Stimulated activated CD8-positive, alpha-beta memory T cell treated with anti-CD3 and anti-CD28 coated beads, Interleukin-7, amount 100 ng/mL, for 1 hour (primary cell): Measurements from ENCODE around the gene ENSA.
A peak's percentile ranks its signal among the peaks of the same experiment; 100 is the strongest.
"Not testable (repeated sequence)": the region's sequence is repeated elsewhere in the genome, so short reads cannot be mapped to it uniquely, and the experiment has no call there.

Source experiments
- DNase-seq, 2 donors: peaks; one replicate each; pipeline ENCODE4 v3.0.0-alpha.2; 2020; ENCODE audit warnings: low read depth in 2 of 2

Gene ENSA, protein sequence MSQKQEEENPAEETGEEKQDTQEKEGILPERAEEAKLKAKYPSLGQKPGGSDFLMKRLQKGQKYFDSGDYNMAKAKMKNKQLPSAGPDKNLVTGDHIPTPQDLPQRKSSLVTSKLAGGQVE

DNA sequence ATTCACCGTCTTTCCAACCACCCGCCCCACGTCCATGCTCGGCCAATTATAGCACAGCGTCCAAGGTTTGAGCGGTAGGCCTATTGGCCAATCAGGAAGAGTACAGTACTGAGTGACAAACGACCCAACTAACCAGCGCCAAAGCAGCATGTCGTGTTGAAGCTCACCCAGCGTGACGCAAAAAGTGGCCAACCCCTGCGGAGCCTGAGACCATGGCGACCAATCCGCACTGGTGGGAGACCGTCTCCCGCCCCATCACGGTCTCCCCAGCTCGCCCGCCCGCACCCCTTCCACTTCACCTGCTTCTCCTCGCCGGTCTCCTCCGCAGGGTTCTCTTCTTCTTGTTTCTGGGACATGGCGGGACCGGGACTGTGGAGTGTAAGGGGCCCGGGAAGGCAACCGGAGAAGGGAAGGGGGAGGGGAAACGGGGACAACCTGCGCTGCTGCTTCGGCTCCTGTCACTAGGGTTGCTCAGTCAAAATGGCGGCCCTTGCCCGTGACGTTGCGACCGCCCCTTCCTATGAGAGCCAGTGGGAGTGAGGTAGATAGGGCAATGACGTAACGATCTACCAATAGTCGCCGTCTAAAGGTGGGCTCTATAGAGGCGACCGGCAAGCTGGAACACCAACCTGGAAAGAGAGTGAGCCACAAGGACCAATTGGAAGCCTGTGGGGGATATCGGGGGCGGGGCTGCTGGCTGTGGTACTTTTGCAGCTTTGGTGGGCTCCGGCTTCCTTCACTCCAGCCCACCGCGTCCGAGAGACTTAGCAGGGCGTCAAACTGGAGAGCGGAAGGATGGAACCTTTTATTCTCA is at the start of gene ENSA:
Gene ENSA, minus strand, starts transcription at position 498 of the 814 bp plus-strand sequence. Its CDS starts 142 bp downstream, at position 356.
- peak; percentile 84 to 86 for DNase-seq

DNA sequence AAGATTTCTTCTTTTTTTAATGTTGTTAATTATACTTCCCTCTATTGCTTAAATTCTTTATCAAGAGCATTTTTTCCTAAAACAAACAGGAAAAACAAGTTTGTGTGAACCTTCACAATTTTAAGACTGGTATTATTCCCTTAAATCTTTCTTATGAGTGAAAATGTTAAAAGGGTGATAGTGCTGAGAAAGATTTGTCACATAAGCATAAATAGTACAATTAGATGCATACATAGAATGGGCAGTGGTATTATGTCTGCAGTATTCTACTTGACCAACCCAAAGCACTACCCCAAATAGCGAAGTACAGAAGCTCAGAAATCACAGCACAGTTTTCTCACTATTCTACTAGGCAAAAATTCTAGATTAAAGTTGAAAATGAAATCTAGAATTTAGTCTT is 49.6 kb upstream of the ENSA start:
- no peak for DNase-seq

DNA sequence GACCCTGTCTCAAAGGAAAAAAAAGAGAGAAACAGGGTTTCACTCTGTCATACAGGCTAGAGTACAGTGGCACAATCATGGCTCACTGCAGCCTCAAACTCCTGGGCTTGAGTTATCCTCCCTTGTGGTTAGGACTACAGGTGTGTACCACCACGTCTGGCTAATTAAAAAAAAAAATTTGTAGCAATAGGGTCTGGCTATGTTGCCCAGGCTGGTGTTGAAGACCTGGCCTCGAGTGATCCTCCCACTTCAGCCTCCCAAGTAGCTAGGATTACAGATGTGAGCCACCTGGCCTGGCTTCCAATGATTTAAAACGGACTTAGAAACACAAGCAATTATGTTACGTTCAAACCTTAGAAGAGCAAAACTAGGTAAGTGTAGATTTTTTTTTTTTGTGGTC is 45.5 kb upstream of the ENSA start:
- DNase-seq, result no peak

DNA sequence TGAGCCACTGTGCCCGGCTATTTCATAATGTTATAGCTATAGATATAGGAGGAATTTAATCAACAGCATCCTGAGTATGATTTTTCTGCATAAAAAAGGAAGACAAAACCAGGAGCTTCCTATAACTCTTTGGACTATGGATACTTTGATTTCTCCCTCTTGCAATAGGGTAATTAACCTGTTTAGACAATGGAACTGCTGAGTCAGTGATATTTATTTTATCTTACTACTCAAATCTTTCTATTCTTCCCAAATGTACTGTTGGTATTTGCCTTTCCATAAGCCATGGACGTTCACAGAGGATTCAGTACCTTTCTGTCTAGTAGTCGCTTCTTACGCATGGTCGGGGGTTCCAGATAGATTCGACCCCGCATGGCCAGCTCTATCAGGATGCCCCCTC is 33.9 kb upstream of the ENSA start:
- no peak for DNase-seq

DNA sequence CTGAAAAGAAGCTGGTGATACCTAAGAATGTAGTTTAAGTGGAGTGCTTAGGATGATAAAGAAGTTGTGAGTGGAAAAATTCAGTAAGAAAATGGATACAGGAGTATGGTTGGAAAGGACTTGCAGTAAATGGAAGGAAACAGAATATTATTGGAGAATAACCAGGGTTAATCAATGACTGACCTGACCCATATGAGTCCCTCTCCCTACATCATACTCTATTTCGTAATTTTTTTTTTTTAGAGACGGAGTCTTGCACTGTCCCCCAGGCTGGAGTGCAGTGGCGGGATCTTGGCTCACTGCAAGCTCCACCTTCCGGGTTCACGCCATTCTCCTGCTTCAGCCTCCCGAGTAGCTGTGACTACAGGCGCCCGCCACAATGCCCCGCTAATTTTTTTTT is 33.4 kb upstream of the ENSA start:
- DNase-seq, result no peak

DNA sequence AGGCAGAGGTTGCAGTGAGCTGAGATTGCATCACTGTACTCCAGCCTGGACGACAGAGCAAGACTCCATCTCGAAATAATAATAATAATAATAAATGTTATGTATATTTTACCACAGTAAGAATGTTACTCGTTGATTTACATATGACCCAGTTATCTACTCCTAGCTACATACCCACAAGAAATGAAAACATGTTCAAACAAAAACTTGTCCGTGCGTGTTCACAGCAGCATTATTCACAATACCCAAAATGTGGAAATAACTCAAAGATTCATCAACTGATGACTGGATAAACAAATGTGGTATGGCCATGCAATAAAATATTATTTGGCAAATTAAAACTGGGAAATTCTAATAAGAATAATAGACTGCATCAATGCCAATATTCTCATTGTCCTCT is 31.7 kb upstream of the ENSA start:
- no peak for DNase-seq

DNA sequence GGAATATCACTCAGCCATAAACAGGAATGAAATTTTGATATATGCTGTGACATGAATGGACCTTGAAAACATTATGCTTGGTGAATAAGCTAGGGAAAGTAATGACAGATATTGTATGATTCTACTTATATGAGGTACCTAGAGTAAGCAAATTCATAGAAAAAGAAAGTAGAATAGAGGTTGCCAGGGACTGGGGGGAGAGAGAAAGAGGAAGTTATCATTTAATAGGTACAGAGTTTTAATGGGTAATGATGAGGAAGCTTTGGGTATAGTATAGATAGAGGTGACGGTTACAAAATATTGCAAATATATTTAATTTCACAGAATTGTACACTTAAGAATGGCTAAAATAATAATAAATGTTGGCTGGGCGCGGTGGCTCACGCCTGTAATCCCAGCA is 31.2 kb upstream of the ENSA start:
- DNase-seq, result no peak

DNA sequence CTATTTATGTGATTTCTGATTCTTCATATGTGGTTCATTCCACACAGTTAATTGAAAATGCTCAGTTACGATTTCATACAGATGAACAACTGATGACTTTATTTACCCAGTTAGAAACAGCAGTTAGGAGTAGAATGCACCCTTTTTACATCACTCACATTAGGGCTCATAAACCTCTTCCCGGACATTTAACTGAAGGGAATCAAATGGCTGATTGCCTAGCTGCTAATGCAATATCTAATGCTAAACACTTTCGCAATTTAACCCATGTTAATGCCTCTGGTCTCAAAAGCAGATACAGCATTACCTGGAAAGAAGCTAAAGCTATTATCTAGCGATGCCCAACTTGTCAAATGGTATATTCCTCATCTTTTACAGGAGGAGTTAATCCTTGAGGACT is 27.7 kb upstream of the ENSA start:
- DNase-seq, result not testable (repeated sequence)

DNA sequence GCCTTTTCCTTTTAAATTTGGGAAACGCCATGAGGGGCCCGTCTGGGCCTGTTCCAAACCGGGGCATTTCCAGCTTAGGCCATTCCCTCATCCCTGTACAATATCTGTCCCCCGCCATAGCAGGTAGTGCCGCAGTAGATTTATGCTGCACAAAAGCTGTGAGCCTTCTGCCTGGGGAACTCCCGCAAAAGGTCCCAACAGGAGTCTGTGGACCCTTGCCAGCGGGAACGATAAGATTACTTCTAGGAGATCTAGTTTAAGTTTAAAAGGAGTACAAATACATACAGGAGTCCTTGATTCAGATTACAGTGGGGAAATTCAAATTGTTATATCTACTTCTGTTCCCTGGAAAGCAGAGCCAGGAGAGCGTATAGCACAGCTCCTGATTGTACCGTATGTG is 25.2 kb upstream of the ENSA start:
- not testable (repeated sequence) for DNase-seq

DNA sequence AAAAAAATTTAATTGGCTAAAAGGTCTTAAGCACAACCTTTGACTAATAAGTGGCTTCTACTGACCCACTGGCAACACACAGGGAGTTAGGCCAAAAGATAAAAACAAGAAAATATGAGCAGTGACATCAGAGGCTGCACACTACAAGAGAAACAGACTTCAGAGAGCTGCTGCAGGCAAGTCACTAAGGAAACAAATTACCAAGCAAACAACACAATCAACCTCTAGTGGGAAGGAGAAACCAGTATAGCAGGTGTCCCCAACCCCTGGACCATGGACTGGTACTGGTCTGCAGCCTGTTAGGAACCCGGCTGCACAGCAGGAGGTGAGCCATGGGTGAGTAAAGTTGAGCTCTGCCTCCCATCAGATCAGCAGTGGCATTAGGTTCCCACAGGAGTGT is 20.8 kb upstream of the ENSA start:
- no peak for DNase-seq

DNA sequence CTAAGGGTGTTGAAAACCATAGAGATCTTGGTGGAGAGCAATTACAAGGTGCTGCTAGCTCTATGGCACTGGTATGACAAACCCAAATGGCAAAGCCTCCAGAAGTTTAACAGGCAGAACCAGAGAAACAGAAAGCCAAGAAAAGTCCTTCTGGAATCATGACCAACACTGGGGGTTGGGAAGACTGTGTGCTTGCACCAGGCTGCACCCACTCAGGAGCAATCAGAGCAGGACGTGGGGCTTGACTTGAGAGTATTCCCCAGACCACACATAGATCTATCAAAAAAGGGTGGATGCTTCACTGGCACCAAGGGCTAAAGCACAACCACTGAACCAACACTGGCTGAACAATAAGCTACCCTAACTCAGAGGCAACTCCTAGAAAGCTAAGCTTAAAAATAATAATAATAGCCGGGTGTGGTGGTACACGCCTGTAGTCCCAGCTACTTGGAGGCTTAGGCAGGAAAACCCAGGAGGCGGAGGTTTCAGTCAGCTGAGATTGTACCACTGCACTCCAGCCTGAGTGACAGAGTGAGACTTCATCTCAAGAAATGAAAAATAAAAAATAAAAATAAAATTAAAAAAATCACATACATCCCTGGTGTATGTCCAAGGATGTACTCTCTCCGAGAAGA is 20.1 kb upstream of the ENSA start:
- no peak for DNase-seq

DNA sequence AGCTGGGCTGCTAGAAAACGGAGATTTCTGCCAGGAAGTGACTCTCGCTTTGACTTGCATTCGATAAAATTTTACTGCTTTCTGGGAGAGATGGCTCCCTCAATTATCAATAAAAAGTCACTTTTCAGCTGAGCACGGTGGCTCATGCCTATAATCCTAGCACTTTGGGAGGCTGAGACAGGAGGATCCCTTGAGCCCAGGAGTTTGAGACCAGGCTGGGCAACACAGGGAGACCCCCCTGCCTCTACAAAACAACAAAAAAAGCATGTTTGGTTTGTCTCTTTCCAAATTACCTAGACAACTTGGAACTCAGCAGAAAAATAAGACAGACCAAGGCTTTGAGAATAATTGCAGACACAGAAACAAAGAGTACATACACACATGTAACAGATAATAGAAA is 12.9 kb upstream of the ENSA start:
- no peak for DNase-seq

DNA sequence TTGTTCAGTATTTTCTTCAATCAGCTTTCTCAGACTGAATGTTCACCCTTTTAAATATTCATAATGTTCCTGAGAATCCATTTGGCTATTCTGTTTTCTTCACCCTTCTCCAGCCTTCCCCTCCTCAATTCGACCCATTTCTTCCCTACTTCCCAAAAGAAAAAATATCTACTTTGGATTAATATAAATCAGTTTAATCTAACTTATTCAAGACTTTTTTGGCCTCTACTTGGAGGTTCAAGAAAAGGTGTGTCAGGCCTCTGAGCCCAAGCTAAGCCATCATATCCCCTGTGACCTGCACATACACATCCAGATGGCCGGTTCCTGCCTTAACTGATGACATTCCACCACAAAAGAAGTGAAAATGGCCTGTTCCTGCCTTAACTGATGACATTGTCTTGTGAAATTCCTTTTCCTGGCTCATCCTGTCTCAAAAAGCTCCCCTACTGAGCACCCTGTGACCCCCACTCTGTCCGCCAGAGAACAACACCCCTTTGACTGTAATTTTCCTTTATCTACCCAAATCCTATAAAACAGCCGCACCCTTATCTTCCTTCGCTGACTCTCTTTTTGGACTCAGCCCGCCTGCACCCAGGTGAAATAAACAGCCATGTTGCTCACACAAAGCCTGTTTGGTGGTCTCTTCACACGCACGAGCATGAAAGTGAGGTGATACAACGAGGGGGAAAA is 11.9 kb upstream of the ENSA start:
- not testable (repeated sequence) for DNase-seq

DNA sequence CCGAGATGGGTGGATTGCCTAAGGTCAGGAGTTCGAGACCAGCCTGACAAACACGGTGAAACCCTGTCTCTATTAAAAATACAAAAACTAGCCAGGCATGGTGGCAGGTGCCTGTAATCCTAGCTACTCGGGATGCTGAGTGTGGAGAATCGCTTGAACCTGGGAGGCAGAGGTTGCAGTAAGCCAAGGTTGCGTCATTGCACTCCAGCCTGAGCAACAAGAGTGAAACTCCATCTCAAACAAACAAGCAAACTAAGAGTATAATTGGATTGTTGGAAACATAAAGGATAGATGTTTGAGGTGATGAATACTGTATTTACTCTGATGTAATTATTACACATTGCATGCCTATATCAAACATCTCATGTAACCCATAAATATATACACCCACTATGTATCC is 9.0 kb upstream of the ENSA start:
- not testable (repeated sequence) for DNase-seq

DNA sequence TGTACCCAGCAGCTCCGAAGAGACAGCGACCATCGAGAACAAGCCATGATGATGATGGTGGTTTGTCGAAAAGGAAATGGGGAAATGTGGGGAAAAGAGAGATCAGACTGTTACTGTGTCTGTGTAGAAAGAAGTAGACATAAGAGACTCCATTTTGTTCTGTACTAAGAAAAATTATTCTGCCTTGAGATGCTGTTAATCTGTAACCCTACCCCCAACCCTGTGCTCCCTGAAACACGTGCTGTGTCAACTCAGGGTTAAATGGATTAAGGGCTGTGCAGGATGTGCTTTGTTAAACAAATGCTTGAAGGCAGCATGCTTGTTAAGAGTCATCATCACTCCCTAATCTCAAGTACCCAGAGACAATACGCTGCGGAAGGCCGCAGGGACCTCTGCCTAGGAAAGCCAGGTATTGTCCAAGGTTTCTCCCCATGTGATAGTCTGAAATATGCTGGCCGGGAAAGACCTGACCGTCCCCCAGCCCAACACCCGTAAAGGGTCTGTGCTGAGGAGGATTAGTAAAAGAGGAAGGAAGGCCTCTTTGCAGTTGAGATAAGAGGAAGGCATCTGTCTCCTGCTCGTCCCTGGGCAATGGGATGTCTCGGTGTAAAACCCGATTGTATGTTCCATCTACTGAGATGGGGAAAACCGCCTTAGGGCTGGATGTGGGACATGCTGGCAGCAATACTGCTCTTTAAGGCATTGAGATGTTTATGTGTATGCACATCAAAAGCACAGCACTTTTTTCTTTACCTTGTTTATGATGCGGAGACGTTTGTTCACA is 5.6 kb upstream of the ENSA start:
- not testable (repeated sequence) for DNase-seq

DNA sequence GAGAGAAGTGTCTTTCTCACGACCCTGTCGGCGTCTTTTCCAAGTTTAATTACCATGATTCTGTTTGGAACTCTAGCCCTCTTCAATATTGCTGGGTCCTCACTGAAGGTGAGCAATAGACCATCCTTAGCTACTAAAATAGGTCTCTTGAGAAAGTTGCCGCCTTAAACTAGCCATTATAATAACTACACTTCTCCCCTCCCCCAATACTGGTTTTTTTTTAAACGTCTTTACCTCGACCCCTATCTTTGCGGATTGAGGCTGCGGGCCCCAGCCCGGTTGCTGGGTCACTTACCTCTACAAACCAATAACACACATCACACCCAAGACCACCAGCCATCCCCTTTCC is 672 bp downstream of the ENSA start:
- no peak for DNase-seq

DNA sequence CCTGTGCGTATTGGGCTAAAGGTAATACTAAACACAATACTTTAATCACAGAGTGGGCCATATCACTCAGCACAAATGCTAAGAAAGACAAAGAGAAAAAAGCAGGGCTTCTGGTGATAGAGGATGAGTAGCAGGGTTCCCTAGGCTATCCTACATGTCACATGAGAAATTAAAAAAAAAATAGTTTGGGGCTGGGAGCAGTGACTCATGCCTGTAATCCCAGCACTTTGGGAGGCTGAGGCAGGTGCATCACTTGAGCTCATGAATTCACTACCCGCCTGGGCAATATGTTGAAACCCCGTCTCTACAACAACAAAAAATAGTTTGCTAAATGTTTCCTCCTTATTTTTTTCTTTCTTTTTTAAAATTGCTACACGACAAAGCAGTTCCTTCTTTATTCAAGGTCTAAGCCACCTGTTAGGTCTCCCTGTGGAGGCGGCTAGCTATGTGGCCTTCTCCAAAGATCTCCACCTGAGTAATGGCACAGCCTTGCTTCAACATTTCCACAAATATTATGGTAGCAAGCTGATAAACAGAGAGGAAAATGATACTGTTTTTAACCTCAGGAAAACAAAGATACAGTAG is 1.5 kb downstream of the ENSA start:
- no peak for DNase-seq

DNA sequence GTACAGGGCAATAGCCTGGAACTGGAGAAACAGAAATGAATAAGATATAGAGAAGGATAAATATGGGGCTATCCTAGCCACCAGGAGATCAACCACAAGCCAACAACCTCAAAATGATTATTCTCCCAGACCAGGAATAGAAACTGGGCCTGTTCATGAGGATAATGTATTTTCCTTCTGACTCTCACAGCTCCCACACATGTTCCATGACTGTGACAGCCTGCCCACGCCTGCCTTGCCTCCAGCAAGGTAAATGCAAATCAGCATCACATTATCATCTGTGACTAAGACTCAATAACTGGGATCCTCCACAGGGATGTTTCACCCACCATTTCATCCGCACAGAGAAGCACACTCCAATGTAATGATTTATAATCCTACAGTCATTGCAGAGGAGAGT is 3.3 kb downstream of the ENSA start:
- DNase-seq, result no peak

DNA sequence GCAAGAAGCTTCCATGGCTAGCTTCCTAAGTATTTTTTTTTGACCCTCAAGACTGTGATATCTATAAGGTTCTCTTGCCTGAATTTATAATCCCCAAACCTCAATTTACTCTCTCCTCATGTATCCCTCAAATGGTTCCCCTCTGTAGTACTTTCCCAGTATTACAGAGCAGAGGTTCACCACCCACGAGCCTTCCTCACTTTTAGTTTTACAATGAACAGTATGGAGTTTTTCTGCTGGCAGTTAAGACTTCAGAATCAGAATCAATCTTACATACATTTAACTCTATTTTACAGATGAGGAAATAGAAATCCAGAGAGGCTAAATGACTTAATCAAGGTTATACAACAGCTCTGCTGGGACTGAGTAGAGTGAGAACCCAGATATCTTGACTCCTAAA is 4.9 kb downstream of the ENSA start:
- not testable (repeated sequence) for DNase-seq

DNA sequence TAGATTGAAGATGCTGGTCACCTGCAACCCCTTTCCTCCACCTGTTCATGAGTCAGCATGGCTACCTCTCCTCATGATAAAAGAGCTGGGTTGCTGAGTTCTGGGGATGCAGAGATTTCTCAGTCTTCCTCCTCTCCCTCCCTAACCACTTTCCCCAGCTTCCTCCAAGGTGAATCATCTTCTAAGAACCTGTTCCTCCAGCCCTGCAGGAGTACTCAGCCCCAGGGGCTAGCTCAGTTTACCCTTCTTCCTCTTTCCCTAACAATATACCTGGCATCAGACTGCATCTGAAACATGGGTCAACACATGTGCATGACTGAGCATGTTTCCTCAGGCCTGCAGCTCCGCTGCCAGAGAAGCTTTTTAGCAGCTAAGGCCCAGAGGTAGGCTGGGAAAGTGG is 5.3 kb downstream of the ENSA start:
- DNase-seq, result not testable (repeated sequence)

DNA sequence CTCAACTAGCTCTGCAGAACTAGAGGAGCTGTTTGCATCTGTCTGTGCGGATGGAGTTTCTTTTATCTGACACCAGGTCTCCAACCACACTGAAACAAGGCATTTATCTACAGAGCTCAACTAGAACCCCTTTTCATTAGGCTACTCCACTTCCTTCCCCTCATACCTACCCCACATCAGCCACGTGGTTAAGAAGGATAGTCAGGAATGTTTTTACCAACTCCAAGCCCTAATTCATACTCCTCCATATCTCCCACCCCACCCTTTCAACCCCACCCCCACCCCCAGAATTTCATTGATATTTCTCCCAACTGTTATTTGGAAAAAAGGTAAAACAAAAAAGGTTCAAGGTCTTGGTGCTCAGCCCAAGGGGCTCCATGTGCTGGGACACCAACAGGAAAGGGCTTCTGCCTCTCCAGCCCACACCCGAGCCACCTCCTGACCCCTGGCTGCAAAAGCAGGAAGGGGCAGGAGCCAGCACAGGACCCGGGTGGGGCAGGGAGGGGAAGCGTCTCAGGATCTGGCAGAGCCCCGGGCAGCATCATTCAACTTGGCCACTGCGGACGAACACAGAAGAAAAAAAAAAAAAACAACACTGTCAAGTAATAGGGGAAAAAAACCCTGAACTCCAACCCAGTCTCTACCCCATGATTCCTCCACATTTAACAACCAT is 7.0 kb downstream of the ENSA start:
- DNase-seq, result no peak
